ENCODE data around the gene ARG1.
"Not testable (repeated sequence)": the region's sequence is repeated elsewhere in the genome, so short reads cannot be mapped to it uniquely, and the experiment has no call there.

Gene ARG1

GRCh38 chr6:131572686-131573415, at the start of gene ARG1:
Gene ARG1 (plus strand): TSS chr6:131573226. CDS start chr6:131573283, 57 bp downstream.
- no peak for DNase-seq

- no peak for DNase-seq
These were observed 48.9 kb upstream of the ARG1 start for GRCh38 chr6:131523988-131524673.

DNA sequence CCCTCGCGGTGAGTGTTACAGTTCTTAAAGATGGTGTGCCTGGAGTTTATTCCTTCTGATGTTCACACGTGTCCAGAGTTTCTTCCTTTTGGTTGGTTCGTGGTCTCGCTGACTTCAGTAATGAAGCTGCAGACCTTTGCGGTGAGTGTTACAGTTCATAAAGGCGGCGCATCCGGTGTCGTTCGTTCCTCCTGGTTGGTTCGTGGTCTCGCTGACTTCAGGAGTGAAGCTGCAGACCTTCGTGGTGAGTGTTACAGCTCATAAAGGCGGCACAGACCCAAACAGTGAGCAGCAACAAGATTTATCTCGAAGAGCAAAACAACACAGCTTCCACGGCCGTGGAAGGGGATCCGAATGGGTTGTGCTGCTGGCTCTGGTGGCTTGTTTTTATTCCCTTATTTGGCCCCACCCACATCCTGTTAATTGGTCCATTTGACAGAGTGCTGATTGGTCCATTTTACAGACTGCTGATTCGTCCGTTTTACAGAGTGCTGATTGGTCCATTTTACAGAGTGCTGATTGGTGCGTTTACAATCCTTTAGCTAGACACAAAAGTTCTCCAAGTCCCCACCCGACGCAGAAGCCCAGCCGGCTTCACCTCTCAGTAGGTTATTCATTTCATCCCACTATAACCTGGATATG, 48.2 kb upstream of the ARG1 start:
- no peak for DNase-seq

DNA sequence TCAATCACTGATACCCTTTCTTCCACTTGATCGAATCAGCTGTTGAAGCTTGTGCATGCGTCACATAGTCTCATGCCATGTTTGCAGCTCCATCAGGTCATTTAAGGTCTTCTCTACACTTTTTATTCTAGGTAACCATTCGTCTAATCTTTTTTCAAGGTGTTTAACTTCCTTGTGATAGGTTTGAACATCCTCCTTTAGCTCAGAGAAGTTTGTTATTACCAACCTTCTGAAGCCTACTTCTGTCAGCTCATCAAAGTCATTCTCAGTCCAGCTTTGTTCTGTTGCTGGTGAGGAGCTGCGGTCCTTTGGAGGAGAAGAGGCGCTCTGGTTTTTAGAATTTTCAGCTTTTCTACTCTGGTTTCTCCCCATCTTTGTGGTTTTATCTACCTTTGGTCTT, 42.1 kb upstream of the ARG1 start:
- DNase-seq = not testable (repeated sequence)

- not testable (repeated sequence) for DNase-seq
These were observed 41.3 kb upstream of the ARG1 start for GRCh38 chr6:131531681-131532080.

GRCh38 chr6:131532580-131533039, 40.4 kb upstream of the ARG1 start:
- DNase-seq = no peak

DNA sequence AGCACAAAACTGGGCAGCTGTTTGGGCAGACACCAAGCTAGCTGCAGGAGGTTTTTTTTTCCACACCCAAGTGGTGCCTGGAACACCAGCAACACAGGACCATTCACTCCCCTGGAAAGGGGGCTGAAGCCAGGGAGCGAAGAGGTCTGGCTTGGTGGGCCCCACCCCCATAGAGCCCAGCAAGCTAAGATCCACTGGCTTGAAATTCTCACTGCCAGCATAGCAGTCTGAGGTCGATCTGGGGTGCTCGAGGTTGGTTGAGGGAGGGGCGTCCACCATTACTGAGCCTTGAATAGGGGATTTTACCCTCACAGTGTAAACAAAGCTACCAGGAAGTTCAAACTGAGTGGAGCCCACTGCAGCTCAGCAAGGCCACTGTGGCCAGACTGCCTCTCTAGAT, 34.4 kb upstream of the ARG1 start:
- not testable (repeated sequence) for DNase-seq

DNA sequence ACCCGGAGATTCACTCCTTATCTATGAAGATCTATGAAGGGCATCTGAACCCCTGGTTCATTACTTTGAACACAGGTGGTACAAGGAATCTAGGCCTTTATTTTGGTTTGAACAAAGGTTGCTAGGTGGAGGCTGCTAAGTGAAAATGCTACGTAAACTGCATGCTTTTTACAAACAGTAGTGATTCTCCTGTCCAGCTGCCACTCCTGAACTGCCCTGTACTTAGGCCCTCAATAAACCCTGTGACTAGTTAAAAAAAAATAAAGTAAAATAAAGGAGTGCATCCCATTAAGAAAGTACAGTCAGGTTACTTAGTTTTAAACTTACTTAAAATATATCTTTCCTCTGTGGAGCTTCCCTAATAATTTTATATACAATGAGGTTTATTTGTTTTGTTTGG, 27.7 kb upstream of the ARG1 start:
- no peak for DNase-seq

- DNase-seq = no peak
These were observed 25.5 kb upstream of the ARG1 start for GRCh38 chr6:131547488-131547887.

DNA sequence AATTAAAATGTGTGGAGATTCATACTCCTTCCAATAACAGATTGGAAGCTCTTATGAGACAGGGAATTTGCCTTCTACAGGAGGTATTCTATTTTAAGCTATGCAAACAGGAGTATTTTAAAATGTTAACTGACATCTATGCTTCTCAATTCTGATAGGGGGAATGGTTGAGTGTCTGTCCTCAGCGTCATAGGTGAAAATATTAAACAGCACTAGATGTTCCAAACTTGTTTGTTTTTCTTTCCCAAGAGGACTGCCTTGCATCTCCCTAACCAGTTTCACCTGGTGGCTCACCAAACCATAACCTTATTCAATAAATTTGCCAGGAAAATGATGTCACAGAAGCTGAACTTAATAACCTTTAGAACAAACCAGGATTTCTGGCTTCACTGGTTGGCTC, 24.6 kb upstream of the ARG1 start:
- DNase-seq = no peak

GRCh38 chr6:131549811-131550210, 23.2 kb upstream of the ARG1 start:
- DNase-seq = no peak

- no peak for DNase-seq
These were observed 21.1 kb upstream of the ARG1 start for GRCh38 chr6:131551902-131552301.

- DNase-seq = no peak
These were observed 20.5 kb upstream of the ARG1 start for GRCh38 chr6:131552572-131552971.

DNA sequence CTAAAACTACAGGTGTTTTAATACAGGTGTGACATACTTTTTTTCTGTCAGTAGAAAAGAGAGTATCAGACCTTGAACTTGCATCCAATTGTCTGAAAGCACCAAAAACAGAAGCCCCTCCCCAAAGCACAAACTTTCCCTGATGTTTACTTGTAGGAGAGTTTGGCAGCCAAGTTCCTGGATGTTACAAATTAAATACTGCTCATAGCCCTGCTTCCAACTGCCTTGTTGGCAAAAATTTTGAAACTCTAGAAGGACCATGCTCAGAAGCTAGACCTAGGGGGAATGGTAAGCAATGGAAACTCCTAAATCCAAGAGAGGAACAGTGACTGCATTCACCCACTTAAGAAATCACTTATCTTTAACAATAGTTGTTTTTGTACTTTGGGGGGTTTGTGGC, 17.0 kb upstream of the ARG1 start:
- DNase-seq = no peak

- no peak for DNase-seq
These were observed 14.1 kb upstream of the ARG1 start for GRCh38 chr6:131558922-131559321.

DNA sequence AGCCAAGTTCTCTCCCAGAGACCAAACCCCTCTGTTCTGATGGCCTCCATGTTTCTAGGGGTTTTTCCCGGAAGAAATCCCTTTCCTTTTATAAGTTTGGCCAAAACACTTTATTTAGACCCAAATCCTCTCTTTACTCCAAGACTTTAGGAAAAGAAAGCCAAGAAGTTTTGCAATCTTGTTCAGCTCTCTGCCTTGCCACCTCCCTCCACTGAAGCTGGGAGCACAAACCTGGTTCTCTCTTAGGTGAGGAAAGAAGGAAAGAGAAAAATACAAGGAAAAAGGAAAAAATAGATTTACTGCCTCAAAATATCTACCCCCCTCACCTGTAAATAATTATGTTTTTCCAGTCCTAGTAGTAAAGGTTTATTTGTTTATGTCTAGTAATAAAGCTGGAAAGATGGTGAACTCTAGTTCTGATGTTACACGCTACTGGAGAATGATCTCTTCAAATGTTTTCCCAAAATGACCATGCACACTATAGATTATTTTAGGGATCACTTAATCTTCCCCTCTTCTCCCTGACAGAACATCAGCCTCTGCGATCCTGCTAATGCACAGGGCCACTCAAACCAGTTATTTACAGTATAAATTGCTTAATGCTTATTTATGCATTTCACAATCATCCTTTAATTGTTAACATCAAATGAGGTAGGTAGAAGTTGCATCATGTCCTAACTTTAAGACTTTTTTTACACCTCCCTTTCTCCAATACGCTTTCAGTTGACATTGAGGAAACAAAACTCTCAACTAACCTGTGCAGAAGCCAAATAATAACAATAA, 10.9 kb upstream of the ARG1 start:
- DNase-seq = no peak

DNA sequence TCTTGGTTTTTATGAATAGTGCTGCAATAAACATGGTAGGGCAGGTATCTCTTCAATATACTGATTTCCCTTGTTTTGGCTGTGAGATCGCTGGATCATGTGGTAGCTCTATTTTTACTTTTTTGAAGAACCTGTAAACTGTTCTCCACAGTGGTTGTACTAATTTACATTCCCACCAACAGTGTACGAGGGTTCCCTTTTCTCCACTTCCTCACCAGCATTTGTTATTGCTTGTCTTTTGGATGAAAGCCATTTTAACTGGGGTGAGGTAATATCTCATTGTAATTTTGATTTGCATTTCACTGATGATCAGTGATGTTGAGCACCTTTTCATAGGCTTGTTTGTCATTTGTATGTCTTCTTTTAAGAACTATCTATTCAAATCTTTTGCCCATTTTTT, 8.0 kb upstream of the ARG1 start:
- no peak for DNase-seq

- no peak for DNase-seq
These were observed 4.3 kb upstream of the ARG1 start for GRCh38 chr6:131568726-131569125.

DNA sequence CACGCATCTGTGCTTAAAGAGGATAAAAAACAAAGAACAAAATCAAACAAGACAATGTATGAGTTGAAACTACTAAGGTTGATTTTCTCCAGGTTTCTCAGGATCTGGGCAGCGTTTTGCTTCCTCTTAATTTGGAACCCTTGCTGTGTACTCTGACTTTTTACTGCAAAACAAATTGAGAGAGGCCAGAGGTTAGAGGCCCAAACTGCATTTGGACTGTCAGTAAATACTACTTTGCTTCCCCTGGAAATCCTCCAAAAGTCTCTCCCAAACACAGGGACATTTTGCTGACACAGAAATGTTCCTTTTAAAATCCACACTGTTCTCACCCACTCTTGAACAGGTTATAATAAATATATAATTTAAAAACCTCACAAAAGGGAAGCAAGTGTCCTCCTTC, 1.1 kb downstream of the ARG1 start:
- no peak for DNase-seq

DNA sequence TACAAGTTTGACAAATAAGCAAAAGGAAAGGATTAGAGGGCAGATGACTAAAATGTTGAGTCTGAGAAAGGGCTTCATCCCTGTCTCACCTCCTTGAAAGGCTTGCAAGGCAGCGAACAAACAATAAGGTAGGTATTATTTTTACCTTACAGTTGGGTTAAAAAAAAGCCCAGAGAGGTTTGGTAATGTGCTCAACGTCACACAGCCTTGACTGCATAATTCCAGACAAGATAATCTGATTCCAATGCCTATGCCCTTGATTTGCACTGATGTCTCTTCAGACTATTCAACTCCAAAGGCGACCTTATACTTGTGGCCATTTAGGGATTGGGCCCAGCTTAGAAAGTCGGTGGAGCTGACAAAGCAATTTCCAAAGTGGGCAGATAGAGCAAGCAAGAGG, 1.7 kb downstream of the ARG1 start:
- DNase-seq = no peak

GRCh38 chr6:131575834-131576478, 2.9 kb downstream of the ARG1 start:
- DNase-seq = no peak

- no peak for DNase-seq
These were observed 8.5 kb downstream of the ARG1 start for GRCh38 chr6:131581523-131581922.

DNA sequence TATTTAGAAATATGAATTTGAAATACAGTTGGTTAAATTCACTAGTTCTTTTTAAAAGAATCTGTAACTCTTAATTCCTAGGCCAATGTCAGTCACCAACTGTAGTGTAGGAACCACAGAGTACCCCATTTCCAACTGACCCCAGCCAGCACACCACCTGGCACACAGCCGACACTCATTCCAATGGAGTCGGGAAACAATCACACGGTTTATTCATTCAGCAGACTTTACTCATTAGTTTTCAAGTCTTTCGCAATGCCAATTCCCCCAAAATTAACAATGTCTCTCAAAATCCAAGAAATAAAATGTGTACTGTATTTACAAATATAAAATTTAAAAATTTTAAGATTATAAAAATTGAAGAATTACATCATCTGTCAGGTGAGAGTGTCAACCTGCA, 13.5 kb downstream of the ARG1 start:
- no peak for DNase-seq

Data from NCI-H2107 (cell line).